Activated CD8-positive, alpha-beta memory T cell treated with anti-CD3 and anti-CD28 coated beads, Interleukin-2, amount 50 U/mL, for 4 hours (primary cell): ENCODE results near the gene GPSM3.

Source experiments
- DNase-seq: peaks from one replicate; pipeline ENCODE4 v3.0.0-alpha.2; 2020

The GPSM3 gene

DNA sequence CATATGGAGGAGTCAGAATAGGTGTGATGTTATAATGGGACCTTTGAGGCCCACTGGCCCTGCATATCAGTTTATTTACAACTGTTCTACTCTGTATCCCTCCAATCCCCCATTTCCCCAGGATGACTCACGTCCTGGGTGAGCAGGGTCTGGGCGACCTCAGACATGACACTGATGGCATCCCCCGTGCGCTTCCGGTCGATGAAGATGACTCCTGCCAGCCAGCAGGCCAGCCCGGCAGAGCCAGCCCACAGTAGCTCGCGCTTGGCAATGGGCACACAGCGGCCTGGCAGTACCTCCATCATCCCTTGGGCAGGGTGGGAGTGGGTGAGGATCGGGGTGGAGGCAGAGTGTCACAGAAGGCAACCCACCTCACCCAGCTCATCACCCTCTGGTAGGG, 22.1 kb downstream of the GPSM3 start:
- no peak for DNase-seq

- DNase-seq, result no peak
Measured at GRCh38 chr6:32168807-32169591, 23.4 kb downstream of the GPSM3 start.

DNA sequence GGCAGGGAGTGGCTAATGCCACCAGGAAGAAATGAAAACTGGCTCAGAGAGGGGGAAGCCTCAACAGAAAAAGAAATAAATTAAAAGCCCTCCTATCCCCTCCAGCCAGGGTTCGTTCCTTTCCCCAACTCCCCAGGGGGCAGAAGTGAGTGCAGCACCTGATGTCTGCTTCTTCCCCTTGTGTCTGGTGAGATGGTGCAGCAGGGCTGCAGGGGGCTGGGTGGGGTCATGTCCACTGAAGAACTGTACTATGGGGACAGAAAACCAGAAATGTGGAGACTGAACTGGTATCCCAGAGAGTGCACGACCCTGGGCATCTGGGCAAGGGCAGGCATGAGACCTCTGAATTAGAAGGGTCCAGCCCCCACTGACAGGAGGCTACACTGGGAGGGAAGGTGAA, 24.1 kb downstream of the GPSM3 start:
- no peak for DNase-seq

DNA sequence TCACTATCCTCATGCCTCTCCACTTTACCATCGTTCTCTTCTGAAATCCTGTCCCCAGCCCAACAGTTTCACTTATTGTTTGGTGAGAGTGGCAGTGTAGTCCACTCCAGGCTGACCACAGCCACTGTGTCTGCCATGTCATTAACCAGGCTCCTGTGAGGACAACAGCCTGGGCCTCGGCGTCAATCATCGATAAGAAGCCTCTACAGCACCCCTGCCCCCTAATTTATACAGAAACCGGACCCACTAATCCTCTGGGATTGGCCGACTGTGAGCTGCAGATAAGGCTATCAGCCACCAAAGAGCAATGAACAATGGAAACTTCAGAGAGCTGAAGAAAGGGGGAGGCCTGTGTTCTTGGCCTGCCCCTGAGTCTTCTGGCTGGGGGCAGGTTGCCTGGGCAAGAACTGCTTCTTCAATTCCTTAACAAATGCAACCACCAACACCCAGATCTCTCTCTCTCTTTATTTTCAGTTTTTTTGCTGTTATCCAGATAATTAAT, 24.6 kb downstream of the GPSM3 start:
- DNase-seq, result no peak

DNA sequence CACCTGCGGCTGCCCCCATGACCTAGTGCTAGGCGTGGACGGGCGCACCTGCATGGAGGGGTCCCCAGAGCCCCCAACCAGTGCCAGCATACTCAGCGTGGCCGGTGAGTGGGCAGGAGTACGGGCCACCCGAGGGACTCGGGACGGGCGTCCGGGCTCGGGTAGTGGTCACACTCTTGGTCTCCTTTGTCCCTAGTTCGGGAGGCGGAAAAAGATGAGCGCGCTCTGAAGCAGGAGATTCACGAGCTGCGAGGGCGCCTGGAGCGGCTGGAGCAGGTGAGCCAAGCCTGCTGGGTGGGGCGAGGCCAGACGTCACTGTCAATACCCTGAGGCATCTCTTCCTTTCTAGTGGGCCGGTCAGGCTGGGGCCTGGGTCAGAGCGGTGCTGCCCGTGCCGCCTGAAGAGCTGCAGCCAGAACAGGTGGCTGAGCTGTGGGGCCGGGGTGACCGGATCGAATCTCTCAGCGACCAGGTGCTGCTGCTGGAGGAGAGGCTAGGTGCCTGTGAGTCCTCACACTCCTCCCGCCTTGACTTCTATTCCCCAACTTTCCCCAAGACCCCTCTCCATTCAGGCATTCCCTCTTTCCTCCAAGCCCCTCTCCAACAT, 25.2 kb downstream of the GPSM3 start:
- no peak for DNase-seq

- no peak for DNase-seq
Measured at GRCh38 chr6:32166411-32167061, 25.9 kb downstream of the GPSM3 start.

GRCh38 chr6:32164295-32164694, 28.1 kb downstream of the GPSM3 start, which contains the start of gene EGFL8:
Gene EGFL8 (plus strand): TSS chr6:32164595. CDS start chr6:32166166, 1,571 bp downstream.
- no peak for DNase-seq

DNA sequence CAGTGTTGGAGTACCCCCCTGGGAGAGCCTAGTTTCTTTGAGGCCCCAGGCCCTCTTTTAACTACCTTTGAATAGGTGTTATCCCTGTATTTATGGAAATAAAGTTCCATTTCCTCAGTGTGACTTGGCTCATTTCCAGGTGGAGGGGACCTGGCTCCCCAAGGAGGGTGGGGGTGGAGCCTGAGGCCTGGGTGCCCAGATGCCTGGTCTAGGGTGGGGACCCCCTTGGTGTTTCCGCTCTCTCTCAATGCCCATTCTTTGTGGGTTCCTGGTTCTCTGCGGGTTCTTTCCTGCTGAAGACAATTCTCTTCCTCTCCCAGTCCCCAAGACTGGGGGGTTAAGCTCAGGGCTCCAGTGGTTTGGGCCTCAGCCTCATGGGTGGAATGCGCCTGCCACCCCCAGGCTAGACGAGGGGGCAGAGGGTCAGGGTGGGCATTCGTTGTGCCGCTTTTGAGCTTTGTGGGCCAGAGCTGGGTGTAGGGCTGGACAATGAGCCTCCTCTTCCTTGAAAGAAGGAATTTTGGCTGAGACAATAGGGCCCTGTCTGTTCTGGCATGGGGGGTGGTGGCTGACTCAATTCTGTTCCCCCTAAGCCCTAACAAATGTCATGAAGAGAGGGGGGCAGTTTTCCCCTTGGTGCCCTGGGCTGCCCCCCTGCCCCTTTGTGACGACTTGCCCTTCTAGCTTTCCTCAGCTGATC, 28.7 kb downstream of the GPSM3 start:
- DNase-seq, result no peak

- no peak for DNase-seq
Measured at GRCh38 chr6:32158052-32158451, 34.4 kb downstream of the GPSM3 start.

- DNase-seq, result no peak
Measured at GRCh38 chr6:32156891-32157290, 35.6 kb downstream of the GPSM3 start.

- peak; percentile 59 for DNase-seq
Measured at GRCh38 chr6:32154514-32155161, 37.8 kb downstream of the GPSM3 start.

- DNase-seq, result peak; percentile 73
Measured at GRCh38 chr6:32153564-32154513, 38.6 kb downstream of the GPSM3 start, which contains the start of gene PPT2. Gene PPT2 (plus strand): TSS chr6:32154141. CDS start chr6:32154595, 454 bp downstream.

GRCh38 chr6:32152769-32153563, 39.5 kb downstream of the GPSM3 start:
- peak; percentile 20 for DNase-seq

DNA sequence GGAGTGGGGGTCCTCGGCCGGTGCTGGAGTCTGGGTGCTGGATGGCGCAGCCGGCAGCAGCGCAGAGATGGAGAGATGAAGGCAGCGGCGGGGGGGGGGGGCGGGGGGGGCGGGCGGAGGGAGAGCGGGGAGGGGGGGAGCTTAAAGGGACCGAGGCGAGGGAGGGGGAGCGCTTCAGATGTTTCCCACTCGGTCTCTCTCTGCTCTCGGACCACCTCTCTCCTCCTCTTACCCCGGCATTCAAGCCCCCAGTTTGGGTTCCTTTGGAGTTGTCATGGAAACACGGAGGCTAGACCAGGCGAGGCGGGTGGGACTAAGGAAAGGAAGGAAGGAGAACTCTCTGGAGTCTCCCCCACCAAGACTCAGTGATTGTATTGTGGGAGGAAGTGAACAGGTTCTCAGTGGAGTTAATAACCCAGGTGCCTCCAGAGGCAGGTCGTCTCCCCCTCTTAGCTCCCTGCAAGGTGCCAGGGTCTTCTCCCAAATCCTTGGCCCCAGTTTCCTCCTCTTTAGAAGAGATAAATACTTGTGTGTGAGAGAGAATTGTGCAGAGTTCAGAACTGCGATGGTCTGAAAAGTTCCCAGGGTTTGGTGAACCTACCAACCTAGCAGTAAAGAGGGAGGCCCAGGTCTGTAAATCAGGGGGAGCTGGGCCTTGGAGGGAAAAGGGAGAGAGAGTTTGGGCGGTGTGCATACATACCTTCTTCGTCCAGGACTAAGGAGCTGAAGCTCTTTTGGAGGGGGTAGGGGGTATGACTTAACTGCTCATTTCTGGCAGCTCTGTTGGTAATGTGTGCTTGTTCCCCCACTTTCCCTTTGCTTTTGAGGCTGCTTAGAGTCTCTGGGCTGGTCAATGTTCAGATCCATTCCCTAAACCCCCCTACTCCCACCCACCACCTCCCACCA, 40.3 kb downstream of the GPSM3 start, which contains the start of gene PRRT1:
TSS of gene PRRT1 (minus strand) at position 77 of the 906 bp plus-strand sequence. CDS start 112 bp downstream, outside the sequence.
- no peak for DNase-seq

DNA sequence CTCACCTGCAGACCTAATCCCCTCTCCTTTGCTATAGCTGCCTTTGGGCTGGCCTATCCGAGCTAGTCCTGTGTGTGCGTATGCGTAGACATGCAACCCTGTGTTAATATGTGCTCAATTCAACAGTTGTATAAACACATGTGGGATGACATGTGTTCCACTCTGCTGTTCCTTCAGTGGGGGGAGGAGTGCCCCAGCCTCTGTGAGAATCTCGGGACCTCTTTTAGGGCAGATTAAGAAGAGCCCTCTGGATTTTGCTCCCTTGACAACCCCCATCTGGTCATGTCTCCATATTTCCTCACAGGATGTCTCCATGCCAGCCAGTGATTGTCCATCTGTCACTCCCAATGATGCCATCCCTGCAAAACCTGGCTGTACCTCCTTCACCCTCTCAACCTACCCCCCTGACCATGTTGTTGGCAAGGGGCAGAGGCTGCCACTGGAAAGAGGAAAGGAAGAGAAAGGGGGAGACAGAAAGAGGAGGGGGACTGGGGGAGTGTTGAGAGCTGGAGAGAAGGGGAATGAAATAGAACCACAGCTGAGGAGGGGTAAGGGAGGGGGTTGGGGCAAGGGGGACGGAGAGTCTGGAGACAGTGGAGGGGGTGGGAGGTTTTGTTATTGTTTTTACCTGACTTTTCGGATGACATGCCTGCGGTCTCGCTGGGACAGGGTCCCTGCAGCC, 41.1 kb downstream of the GPSM3 start:
- DNase-seq, result no peak

DNA sequence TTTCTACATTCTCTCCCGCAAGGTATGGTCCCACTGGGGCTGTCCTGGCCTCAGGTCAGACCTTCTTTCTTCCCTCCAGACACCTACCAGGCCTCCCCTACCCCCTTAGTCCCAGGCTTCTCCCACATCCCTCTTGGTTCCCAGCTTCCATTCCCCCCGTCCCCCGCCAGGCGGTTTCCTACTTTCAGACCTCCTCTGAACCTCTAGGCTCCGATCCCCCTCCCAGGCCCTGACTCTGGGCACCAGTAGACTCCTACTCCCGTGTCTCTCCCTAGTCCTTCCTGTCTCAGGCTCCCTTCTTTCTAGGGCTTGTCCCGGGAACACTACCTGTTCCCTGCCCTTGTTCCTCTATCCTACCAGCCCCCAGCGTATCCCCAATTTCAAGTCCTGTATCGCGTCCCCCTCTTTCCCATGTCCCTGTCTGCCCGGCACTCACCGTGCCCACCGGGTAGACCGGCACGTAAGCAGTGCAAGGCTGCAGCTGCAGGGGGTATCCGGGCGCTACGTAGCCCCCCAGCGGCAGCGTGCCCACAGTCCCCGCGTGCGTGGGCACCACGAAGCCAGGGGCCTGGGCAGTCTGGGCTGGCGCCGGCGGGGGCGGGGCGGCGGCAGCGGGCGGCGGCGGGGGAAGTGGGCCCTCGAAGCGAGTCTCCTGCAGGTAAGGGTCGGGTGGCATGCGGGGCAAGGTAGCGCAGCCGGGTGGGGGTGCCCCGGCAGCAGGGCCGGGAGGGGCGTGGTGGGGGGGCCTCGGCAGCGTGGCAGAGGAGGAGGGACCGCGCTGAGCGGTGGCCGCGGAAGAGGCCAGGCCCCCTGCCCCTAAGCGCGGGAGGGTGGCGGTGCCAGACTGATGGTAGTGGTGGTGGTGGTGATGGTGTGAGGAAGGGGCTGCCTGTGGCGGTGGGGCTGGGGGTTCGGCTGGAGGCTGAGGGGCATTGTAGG, 42.2 kb downstream of the GPSM3 start:
- DNase-seq, result no peak

DNA sequence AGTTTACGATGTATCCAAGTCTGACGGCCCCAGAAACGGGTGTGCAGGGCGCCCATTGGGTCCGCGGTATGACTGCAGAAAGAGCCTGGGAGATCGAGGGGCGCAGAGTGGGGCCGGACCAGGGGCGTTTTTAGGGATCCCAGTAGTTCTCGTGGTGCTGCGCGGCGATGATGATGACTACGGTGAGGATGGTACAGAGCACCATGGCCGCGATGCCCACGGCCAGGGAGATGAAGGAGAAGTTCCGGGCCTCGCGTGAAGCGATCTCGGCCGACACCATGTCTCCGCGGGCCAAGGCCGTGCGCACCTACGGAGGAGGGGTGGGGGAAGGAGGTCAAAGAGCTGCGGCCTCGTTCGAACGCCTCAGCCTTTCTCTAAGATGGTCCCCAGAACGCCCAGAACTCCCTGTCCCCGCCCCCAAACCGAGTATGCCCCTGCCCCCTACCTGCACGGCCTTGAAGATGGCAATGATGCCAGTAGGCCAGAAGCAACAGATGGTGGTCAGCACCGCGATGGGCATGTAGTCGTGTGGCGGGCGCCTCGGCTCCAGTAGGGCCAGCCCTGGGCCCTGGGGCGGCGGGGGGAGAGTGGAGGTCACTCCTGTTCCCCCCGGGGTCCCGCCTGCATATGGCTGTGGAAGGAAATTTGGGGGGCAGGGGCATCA, 43.2 kb downstream of the GPSM3 start:
- DNase-seq, result no peak
